ENCODE data around the gene MATN1.

The MATN1 gene

GRCh38 chr1:30747033-30748008, 23.9 kb upstream of the MATN1 start:
- no peaks in the 10 kb centered on the region for H3K4me1 ChIP-seq (ENCODE audit: control insufficient read depth, insufficient read depth, low read length)
- no peak overlapping the region for H3K27ac ChIP-seq (ENCODE audit: low read depth, low read length)
- no peak overlapping the region for H3K4me3 ChIP-seq (ENCODE audit: low read length)
- H3K36me3 ChIP-seq (ENCODE audit: control insufficient read depth, insufficient read depth, low read length) = no peaks in the 10 kb centered on the region
- no peak overlapping the region for H3K9ac ChIP-seq (ENCODE audit: low read length)
- H3K27me3 ChIP-seq (ENCODE audit: control insufficient read depth, insufficient read depth, low read length) = no peaks in the 10 kb centered on the region

DNA sequence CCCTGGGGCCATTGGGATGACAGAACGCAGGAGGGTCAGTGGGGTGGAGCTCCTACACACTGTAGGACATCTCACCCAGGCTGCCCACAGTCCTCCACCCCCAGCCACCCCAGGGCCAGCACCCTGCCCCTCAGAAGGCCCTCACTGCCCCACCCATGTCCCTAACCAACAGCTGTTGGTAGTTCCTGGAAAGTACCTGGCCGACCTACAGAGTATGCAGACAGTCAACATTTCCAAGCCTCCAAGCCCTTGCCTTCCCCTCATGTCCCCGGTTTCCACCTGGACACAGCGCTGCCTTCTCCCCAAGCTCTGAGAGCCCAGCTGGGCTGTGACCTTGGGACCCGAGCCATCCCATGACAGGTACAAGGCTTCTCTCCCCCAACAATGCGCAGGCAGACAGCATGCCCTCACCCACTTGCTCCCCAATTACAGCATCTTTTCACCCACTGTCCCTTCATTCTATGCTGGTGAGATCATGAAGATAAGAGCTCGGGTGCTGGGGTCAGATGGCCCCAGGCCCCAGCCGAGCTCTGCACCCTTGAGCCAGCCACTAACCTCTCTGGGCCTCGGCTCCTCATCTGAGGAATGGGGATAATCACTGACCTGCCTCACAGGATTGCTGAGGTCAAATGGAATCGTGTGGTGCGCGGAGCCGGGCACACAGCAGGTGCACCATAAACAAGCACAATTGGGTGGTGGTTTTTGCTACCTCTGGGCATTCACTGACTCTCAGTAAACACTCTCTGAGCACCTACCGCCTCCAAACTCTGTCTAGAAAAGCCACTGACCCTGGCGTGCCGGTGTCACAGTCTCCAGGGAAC, 23.0 kb upstream of the MATN1 start:
- H3K9ac ChIP-seq (ENCODE audit: low read length) = no peak overlapping the region
- H3K4me1 ChIP-seq (ENCODE audit: control insufficient read depth, insufficient read depth, low read length) = no peaks in the 10 kb centered on the region
- no peak overlapping the region for H3K4me3 ChIP-seq (ENCODE audit: low read length)
- H3K27ac ChIP-seq (ENCODE audit: low read depth, low read length) = no peak overlapping the region
- H3K36me3 ChIP-seq (ENCODE audit: control insufficient read depth, insufficient read depth, low read length) = no peaks in the 10 kb centered on the region
- H3K27me3 ChIP-seq (ENCODE audit: control insufficient read depth, insufficient read depth, low read length) = no peaks in the 10 kb centered on the region

- H3K4me3 ChIP-seq (ENCODE audit: low read length) = no peak overlapping the region
- no peaks in the 10 kb centered on the region for H3K36me3 ChIP-seq (ENCODE audit: control insufficient read depth, insufficient read depth, low read length)
- no peaks in the 10 kb centered on the region for H3K27me3 ChIP-seq (ENCODE audit: control insufficient read depth, insufficient read depth, low read length)
- H3K27ac ChIP-seq (ENCODE audit: low read depth, low read length) = no peak overlapping the region
- H3K4me1 ChIP-seq (ENCODE audit: control insufficient read depth, insufficient read depth, low read length) = no peaks in the 10 kb centered on the region
- no peak overlapping the region for H3K9ac ChIP-seq (ENCODE audit: low read length)
Measured at GRCh38 chr1:30745834-30746208, 22.4 kb upstream of the MATN1 start.

DNA sequence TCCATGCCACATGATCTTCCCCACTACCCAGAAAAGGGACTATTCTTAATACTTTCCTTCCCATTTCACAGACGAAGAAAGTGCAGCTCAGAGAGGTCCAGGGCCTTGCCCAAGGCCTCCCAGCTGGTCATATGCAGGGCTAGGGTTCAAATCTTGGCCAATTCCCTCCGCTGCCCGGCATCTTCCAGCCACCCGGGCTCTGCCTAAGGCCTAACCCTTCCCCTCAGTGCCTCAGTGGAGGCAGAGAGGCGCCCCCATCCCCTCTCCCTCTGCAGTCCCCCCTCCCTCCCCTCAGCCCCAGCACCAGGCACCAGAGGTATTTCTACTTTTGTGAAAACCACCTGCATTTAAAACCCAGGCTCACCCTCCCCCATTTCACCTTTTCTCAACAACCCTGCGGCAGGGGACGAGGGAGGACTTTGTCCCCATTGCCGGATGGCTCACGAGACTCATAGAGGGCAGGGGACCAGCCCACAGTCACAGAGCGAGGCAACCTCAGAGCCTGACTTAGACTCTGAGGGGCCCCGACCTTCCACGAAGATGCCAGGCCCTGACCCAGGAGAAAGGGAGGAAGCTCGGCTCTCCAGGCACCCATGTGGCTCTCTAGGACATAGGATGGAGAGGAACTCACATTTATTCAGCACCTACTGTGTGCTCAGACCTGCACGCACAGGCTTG, 21.9 kb upstream of the MATN1 start:
- no peaks in the 10 kb centered on the region for H3K4me1 ChIP-seq (ENCODE audit: control insufficient read depth, insufficient read depth, low read length)
- no peak overlapping the region for H3K4me3 ChIP-seq (ENCODE audit: low read length)
- H3K36me3 ChIP-seq (ENCODE audit: control insufficient read depth, insufficient read depth, low read length) = no peaks in the 10 kb centered on the region
- H3K27me3 ChIP-seq (ENCODE audit: control insufficient read depth, insufficient read depth, low read length) = no peaks in the 10 kb centered on the region
- no peak overlapping the region for H3K27ac ChIP-seq (ENCODE audit: low read depth, low read length)
- no peak overlapping the region for H3K9ac ChIP-seq (ENCODE audit: low read length)

DNA sequence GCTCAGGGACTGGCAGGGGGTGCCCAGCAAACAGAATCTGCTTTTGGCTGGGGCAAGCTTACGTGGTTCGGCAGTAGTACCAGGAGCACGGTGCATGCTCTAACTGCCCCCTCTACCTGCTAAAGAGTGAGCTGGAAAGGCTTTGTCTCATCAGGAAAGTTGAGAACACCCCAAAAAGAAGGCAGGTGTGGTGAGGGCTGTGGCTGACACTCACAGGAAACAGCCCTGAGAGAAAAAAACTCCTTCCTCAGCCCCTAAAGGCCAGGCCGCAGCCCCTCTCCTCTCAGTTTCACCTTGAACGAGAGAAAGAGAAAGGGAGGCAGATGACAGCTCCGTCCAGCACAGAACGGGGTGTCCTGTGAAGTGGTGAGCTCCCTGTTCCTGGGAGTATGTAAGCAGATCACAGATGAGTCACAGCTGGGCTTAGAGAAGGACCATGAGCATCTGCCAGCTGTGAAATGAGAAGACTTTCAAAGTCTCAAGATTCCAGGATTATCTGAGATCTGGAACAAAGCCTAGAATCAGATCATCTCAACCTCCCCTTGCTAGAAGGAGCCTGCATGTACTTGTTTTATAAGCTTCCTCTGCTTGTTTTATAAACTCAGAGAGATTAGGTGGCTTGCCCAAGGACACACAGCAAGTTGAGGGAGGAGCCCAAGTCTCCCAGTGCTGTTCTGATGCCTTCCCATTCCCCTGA, 20.8 kb upstream of the MATN1 start:
- no peaks in the 10 kb centered on the region for H3K27me3 ChIP-seq (ENCODE audit: control insufficient read depth, insufficient read depth, low read length)
- H3K4me3 ChIP-seq (ENCODE audit: low read length) = no peak overlapping the region
- H3K4me1 ChIP-seq (ENCODE audit: control insufficient read depth, insufficient read depth, low read length) = no peaks in the 10 kb centered on the region
- no peak overlapping the region for H3K9ac ChIP-seq (ENCODE audit: low read length)
- no peaks in the 10 kb centered on the region for H3K36me3 ChIP-seq (ENCODE audit: control insufficient read depth, insufficient read depth, low read length)
- H3K27ac ChIP-seq (ENCODE audit: low read depth, low read length) = no peak overlapping the region

- Histone ChIP-seq H3K9ac (ENCODE audit: low read length) (no peak overlapping the region), H3K36me3 (ENCODE audit: control insufficient read depth, insufficient read depth, low read length) (no peaks in the 10 kb centered on the region), H3K27me3 (ENCODE audit: control insufficient read depth, insufficient read depth, low read length) (no peaks in the 10 kb centered on the region), H3K4me3 (ENCODE audit: low read length) (no peak overlapping the region), H3K4me1 (ENCODE audit: control insufficient read depth, insufficient read depth, low read length) (no peaks in the 10 kb centered on the region), H3K27ac (ENCODE audit: low read depth, low read length) (no peak overlapping the region)
Measured at GRCh38 chr1:30743584-30744059, 20.2 kb upstream of the MATN1 start.

GRCh38 chr1:30742963-30743559, 19.7 kb upstream of the MATN1 start:
- Histone ChIP-seq H3K36me3 (ENCODE audit: control insufficient read depth, insufficient read depth, low read length) (no peaks in the 10 kb centered on the region), H3K27ac (ENCODE audit: low read depth, low read length) (no peak overlapping the region), H3K4me1 (ENCODE audit: control insufficient read depth, insufficient read depth, low read length) (no peaks in the 10 kb centered on the region), H3K9ac (ENCODE audit: low read length) (no peak overlapping the region), H3K4me3 (ENCODE audit: low read length) (no peak overlapping the region), H3K27me3 (ENCODE audit: control insufficient read depth, insufficient read depth, low read length) (no peaks in the 10 kb centered on the region)

- Histone ChIP-seq H3K27me3 (ENCODE audit: control insufficient read depth, insufficient read depth, low read length) (no peaks in the 10 kb centered on the region), H3K4me1 (ENCODE audit: control insufficient read depth, insufficient read depth, low read length) (no peaks in the 10 kb centered on the region), H3K9ac (ENCODE audit: low read length) (no peak overlapping the region), H3K27ac (ENCODE audit: low read depth, low read length) (no peak overlapping the region), H3K36me3 (ENCODE audit: control insufficient read depth, insufficient read depth, low read length) (peaks cover 3% of the 10 kb centered on the region), H3K4me3 (ENCODE audit: low read length) (no peak overlapping the region)
Measured at GRCh38 chr1:30742300-30742962, 19.0 kb upstream of the MATN1 start.

DNA sequence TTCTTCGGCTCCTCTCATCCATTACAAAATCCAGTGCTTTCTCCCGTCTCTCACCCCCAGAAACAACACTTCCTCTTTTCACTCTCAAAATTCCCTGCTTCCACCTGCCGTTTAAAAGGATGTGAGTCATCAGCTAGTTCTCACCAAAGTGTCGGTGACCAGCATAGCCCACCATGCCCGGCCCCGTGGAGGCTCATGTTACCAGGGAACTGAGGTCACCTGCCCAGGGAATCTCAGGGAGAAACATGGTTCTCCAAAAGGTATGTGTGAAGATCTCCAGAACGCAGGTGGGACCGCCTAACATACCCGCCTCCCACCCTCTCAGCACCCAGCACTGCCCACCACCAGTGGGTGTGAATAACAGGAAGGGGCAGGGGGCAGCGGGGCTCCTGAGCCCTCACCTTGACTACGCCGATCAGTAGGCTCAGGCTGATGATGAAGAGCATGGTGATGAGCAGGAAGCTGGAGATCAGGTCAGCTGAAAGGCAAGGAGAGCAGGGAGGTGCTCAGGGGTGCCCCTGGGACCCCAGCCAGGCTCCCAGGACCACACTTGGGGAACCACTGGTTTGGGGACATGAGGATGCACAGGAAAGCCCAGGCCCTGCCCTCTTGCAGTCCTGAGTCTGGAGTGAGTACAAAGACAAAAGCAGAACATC, 18.0 kb upstream of the MATN1 start:
- H3K4me1 ChIP-seq (ENCODE audit: control insufficient read depth, insufficient read depth, low read length) = no peaks in the 10 kb centered on the region
- no peak overlapping the region for H3K4me3 ChIP-seq (ENCODE audit: low read length)
- H3K27me3 ChIP-seq (ENCODE audit: control insufficient read depth, insufficient read depth, low read length) = no peaks in the 10 kb centered on the region
- H3K9ac ChIP-seq (ENCODE audit: low read length) = no peak overlapping the region
- H3K36me3 ChIP-seq (ENCODE audit: control insufficient read depth, insufficient read depth, low read length) = peaks cover 3% of the 10 kb centered on the region
- no peak overlapping the region for H3K27ac ChIP-seq (ENCODE audit: low read depth, low read length)

DNA sequence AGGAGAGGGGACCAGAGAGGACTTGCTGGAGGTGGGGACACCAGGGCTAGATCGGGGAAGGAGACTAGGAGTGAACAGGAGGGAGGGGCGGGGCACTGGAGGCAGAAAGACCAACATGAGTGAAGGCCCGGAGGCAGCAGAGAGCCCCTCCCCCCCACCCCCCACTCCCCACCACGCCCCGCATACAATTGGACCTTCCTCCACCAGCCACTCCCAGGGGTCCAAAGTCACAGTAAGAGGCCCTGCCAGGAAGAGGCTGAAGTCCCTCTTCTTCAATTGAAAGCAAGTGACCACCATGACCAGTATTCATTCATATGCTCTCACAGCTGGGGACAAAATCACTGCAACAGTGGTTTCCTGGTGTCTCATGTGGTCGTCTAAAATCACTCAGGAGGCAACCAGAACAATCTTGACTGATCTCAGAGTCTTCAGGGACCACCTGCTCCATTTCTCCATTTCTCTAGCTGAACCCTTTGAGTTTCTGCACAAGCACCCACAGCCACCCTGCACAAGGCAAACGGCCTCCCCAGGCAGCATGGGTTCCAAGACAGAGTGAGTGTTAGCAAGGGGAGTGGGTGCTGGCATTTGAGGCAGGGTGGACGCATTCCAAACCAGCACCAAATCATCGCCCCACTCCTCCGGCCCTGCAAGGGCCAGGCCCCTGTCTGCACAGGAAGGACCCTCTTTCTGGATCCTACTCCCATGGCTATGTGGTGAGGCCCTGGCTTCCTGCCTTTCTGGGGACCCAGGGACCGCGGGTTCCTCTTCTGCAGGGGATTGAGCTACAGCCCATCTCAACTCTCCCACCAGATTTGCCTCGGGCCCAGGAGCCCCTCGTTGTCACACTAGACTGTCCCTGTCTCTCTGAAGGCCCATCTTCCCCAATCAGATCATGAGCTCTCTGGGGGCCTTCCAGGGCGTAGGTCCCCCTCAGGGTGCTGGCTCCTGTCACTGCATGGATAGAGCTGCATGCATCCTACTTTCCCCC, 17.2 kb upstream of the MATN1 start:
- H3K27me3 ChIP-seq (ENCODE audit: control insufficient read depth, insufficient read depth, low read length) = no peaks in the 10 kb centered on the region
- H3K4me1 ChIP-seq (ENCODE audit: control insufficient read depth, insufficient read depth, low read length) = no peaks in the 10 kb centered on the region
- H3K4me3 ChIP-seq (ENCODE audit: low read length) = no peak overlapping the region
- H3K9ac ChIP-seq (ENCODE audit: low read length) = no peak overlapping the region
- H3K27ac ChIP-seq (ENCODE audit: low read depth, low read length) = no peak overlapping the region
- H3K36me3 ChIP-seq (ENCODE audit: control insufficient read depth, insufficient read depth, low read length) = peaks cover 3% of the 10 kb centered on the region

All from rectal smooth muscle tissue (tissue), 1 donor.